Bronchial smooth muscle cell (primary cell): ENCODE measurements around the gene PAFAH1B1. TPM values are rescaled to one million over a fixed set of nuclear protein-coding genes. Genes with fewer than 3 reads are reported as not detected.

Experiments used
- total RNA-seq: library from RNA; depleted of rRNA; stranded (reverse); fragments of >200 nt; gene quantifications from 2 replicates; pipeline ENCODE4 v1.2.1, GENCODE V29; 2014

The PAFAH1B1 gene
- 90.5 and 129 TPM in 2 replicates for total RNA-seq

GRCh38 chr17:2592971-2593820 is at the start of gene PAFAH1B1:
PAFAH1B1 (plus strand) TSS chr17:2593654; CDS start chr17:2638289, 44,635 bp downstream.

GRCh38 chr17:2711608-2712299 is 118.3 kb downstream of the PAFAH1B1 start, which contains the start of gene CLUH:
CLUH (minus strand) TSS chr17:2711764; CDS start chr17:2711661, 103 bp downstream.

Other genes starting within 250 kb of the PAFAH1B1 start
- gene MNT, start 192.6 kb upstream of the PAFAH1B1 start, total RNA-seq, result 7.4 and 11.8 TPM in 2 replicates
- 8.6 and 10.4 TPM in 2 replicates for gene METTL16, start 81.8 kb upstream of the PAFAH1B1 start, total RNA-seq
- 24.8 and 26.2 TPM in 2 replicates for gene CLUH, start 118.1 kb downstream of the PAFAH1B1 start, total RNA-seq
- under 0.01 TPM in 1 of 2 replicates, not detected in the other for gene CCDC92B, start 156.0 kb downstream of the PAFAH1B1 start, total RNA-seq
- gene RAP1GAP2, start 202.8 kb downstream of the PAFAH1B1 start, total RNA-seq, result under 0.01 and 3.5 TPM in 2 replicates